Hematopoietic multipotent progenitor cell treated with erythropoietin and hydrocortisone succinate and interleukin-3 and kit ligand, for 15 days (in vitro differentiated cells): Measurements from ENCODE around the gene CASQ1.

ENCODE experiments used
- DNase-seq: peaks from one replicate; pipeline ENCODE4 v3.0.0-alpha.2; 2015; ENCODE audit warnings: low spot score

The CASQ1 gene

DNA sequence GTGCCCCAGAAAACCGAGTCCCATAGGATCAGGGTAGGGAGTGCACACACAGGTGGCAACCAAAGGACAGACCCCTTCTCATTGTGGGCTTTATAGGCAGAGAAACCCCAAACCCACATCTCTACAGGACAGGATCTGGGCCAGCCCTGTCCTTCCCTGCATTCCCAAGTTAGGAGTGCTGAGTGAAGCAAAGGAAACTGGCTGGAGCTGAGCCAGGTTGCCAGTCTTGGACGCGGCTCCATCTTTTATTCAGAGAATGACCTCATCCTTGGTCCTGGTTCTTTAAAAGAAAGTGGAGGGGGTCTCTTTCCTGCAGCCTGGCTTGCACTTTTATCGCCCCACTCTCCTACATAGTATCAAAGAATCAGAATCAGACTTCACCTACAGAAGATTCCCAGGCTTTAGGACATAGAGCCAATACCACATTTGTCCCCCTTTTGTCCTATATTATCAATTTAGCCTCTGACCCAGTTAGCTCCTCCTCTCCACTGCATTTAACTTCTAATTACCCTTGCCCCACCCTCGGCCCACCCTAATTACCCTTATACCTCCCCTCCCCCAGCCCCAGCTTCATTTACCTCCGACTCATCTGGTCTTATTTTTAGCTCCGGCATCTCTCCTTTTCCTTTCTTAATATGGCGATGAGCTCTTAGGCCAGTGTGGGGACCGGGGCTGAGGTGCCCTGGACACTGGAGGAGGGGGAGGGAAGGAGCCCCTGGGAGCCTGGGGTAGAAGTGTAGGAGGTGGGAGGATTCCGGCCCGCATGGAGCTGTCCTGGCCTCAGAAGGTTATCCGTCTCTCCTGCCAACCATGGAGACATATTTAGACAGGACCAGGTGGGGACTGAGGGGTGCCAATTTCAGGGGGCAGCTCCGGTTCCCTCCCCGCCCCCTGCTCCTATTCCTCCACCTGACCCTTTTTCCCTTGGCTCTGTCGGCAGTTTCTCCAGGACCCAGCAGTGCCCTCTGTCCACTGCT is at the start of gene CASQ1:
Gene CASQ1, plus strand, starts transcription at position 927 of the 977 bp plus-strand sequence. CDS start 177 bp downstream, outside the sequence.
- no peak for DNase-seq

DNA sequence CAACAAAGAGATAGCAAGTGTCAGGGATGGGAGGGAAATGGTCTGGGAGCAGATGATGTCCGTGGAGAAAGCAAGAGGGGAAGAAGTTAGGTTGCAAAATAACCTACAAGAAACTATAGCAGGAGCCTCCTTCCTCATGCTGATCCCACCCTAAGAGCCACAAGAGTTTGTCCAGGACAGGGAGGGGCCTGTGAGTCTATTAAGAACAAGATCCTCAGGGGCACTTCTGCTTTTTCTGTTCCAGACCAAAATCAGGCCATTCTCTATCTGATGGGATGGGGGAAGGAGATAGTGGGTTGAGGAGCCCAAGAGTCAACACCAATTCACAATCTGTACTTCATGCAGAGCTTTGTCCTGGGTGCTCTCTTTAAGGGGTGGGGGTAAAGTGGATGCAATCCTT is 46.7 kb upstream of the CASQ1 start:
- no peak for DNase-seq

DNA sequence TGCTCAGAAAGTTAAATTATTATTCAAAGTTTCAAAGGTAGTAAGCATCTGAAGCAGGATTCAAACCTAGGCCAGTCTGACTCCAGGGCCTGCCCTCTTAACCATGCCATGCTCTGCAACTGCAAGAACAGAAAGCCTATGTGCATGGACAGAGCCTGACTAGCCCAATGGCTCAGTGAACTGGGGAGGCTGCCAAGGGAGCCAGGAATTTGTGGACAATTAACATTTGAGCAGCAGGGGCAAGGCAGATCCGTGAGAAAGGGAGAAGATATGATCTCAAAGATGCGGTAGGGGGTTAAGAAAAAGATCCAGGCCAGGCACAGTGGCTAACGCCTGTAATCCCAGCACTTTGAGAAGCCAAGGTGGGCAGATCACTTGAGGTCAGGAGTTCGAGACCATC is 45.5 kb upstream of the CASQ1 start:
- DNase-seq: no peak

DNA sequence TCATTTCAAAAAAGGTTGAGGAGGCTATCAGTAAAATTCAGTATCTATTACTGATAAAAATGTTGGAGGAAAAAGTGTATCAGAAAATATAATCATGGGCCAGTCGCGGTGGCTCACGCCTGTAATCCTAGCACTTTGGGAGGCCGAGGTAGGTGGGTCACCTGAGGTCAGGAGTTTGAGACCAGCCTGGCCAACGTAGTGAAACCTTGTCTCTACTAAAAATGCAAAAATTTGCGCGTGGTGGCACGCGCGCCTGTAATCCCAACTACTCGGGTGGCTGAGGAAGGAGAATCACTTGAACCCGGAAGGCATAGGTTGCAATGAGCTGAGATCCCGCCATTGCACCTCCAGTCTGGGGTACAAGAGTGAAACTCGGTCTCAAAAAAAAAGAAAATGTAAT is 44.3 kb upstream of the CASQ1 start:
- DNase-seq: no peak

- no peak for DNase-seq
Observed at GRCh38 chr1:160148121-160148520, 42.3 kb upstream of the CASQ1 start.

GRCh38 chr1:160149233-160149632 is 41.1 kb upstream of the CASQ1 start:
- DNase-seq: no peak

DNA sequence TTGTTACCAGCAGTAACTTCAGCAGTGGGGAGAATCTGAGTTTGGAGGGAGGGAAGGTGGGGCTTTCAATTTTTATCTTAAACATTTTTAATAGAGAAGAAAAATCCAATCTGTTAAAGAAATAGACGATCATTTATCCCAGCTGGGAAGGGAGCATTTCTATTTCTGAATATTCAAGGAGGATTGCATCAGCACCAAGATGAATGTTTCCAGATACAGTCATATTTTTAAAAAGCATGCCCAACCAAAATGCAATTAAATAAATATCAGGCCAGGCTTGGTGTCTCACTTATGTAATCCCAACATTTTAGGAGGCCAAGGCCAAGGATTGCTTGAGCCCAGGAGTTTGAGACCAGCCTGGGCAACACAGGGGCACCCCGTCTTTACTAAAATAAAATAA is 40.7 kb upstream of the CASQ1 start:
- no peak for DNase-seq

DNA sequence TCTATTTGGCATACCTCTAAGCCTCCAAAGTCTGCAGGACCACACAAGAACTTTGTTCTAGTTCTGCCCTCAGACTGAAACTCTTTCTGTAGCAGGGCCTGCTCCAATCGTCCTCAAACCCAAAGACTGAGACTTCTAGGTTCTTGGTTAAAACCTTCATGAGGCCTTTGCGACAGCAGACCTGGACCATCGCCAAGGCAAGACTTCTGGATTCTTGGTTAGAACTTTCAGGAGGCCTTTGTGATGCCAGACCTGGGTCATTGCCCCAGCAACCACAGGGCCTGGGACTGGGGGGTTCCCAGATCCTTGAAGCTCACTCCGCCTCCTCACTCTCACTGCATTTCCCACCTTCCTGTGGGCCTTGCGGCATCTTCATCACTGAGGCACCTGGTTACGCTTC is 39.1 kb upstream of the CASQ1 start, which contains the start of gene ATP1A4:
Gene ATP1A4, plus strand, starts transcription at position 301 of the 400 bp plus-strand sequence. CDS start 438 bp downstream, outside the sequence.
- no peak for DNase-seq

DNA sequence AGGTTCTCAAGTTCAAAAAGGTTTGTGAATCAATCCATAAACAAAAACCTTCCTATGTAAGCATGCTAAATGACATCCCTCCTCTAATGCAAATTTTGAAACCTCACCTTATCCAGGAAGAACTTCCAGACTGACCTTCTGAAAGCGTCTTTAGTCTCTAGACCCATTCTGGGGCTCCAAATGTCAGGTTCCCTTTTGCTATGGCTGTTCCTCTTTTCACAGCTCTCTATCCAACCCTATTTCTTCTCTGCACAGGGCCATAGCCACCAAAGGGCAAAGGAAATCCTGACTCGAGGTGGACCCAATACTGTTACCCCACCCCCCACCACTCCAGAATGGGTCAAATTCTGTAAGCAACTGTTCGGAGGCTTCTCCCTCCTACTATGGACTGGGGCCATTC is 35.6 kb upstream of the CASQ1 start:
- DNase-seq: no peak

DNA sequence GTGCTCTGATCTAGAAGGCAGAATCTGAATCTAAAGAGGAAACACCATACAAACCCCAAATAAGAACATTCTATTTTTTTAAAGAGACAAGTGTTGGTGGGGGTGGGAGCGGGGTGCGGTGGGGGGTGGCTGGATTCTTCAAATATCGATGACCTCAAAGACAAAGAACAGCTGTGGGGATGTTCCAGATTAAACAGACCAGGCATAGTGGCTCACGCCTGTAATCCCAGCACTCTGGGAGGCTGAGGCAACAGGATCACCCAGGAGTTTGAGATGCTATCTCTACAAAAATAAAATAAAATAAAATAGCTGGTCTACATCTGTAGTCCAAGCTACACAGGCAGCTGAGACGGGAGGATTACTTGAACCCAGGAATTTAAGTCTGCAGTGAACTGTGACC is 34.0 kb upstream of the CASQ1 start:
- no peak for DNase-seq

GRCh38 chr1:160157174-160157573 is 33.2 kb upstream of the CASQ1 start:
- no peak for DNase-seq

DNA sequence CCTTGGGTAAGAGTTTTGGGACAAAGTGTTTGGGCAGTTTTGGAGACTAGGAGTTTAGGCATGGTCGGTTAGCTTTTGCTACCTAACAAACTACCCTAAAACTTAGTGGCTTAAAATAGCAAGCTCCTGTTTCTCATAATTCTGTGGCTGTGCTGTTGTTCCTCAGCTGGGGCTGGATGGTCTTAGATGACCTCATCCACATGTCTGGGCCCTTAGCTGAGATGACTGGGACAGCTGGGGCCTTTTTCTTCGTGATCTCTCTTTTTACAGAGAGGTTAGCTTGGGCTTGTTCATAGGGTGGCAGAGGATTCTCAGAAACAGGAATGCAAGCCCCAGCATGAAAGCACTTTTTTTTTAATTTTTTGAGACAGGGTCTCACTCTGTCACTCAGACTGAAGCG is 32.3 kb upstream of the CASQ1 start:
- DNase-seq: no peak

DNA sequence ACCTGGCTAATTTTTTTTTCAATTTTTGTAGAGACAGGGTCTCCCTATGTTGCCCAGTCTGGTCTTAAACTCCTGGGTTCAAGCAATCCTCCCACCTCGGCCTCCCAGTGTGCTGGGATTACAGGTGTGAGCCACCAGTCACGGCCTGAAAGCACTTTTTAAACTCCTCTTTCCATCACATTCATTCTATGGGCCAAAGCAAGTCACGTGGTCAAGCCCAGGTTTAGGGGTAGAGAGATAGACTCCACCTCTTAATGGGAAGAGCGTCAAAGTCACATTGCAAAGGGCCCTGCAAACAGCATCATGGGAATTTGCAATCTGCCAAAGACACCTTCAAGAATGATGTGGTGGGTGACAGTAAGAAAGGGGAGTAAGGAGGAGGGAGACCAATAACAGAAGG is 31.8 kb upstream of the CASQ1 start:
- no peak for DNase-seq

- no peak for DNase-seq
Observed at GRCh38 chr1:160159846-160160245, 30.5 kb upstream of the CASQ1 start.

GRCh38 chr1:160161965-160162705 is 28.2 kb upstream of the CASQ1 start:
- no peak for DNase-seq

GRCh38 chr1:160162931-160163330 is 27.4 kb upstream of the CASQ1 start:
- no peak for DNase-seq

GRCh38 chr1:160163615-160164014 is 26.8 kb upstream of the CASQ1 start:
- no peak for DNase-seq

- no peak for DNase-seq
Observed at GRCh38 chr1:160164121-160164520, 26.3 kb upstream of the CASQ1 start.

DNA sequence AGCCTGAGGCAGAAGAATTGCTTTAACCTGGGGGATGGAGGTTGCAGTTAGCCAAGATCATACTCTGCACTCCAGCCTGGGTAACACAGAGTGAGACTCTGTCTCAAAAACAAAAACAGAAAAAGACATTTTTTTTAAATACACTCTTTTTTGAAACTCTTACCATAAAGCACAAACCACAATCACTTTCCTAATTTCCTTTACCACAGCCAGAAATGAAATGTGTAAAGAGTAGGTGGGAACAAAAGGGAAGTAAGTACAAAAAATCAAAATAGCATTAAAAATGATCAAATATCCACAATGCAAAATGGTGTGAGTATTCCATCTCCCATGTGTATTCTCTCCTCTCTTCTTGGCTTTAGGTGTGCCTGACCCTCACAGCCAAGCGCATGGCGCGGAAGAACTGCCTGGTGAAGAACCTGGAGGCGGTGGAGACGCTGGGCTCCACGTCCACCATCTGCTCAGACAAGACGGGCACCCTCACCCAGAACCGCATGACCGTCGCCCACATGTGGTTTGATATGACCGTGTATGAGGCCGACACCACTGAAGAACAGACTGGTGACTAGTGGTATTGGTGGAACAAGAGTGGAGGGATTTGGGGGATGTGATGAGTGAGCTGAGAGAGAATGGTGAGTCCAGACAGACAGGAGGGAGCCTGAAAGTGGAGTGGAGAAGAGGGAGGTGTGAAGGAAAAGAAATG is 24.1 kb upstream of the CASQ1 start:
- DNase-seq: no peak

DNA sequence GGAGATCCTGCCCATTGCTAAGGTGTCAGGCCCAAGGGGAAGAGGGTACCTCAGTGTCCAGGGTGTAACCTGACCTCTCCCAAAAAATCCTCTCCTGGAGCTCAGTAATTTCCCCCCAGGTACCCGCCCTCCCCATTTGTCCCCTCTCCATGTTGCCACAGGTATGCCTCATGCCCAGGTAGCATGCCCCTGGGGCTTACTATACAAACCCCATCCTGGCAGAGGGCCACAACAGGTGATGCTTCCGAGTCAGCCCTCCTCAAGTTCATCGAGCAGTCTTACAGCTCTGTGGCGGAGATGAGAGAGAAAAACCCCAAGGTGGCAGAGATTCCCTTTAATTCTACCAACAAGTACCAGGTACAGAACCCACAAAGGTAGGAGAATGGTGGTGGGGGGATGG is 23.3 kb upstream of the CASQ1 start:
- no peak for DNase-seq

DNA sequence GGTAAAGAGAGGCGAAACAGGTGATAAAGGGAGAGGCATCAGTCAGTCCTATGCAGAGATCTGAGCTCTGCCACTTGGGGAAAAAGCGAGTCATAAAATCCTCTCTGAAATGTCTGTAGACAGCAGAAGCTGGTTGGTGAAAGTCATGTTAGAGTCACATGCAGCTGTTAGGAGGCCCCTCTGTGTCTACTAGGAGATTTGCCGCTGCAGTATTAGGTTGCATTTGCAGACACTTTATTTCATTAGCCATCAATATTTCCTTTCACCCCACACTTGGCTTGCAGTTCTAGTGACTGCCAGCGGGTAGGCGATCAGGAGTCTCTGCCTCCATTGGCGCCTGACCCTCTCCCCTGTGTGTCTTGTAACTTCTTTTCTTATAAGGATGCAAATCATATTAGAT is 22.8 kb upstream of the CASQ1 start:
- DNase-seq: no peak

- no peak for DNase-seq
Observed at GRCh38 chr1:160168016-160168415, 22.4 kb upstream of the CASQ1 start.
